HCT116 (cell line): ENCODE data around the gene ZHX3. TPM values are rescaled to one million over a fixed set of nuclear protein-coding genes. Genes with fewer than 3 reads are reported as not detected.

Experiments
- ATAC-seq: fragments of 200-7000 bp; cut with Tn5 transposase; 2 replicates; pipeline ENCODE4 v1.9.1; 2020; ENCODE audit warnings: mild to moderate bottlenecking, moderate library complexity
- BruUV-seq: library from RNA; stranded (reverse); fragments of 400-500 nt; replicated peaks from 2 replicates; lab custom pipeline; 2021; lab: Mats Ljungman, UMichigan
- CTCF ChIA-PET: fragments of 300-600 bp; sonication (Branson Sonifier 250); formaldehyde crosslinking; loops from one replicate; lab custom pipeline; 2021; ENCODE audit warnings: antibody characterized with exemption; lab: Charles Lee
- POLR2A ChIA-PET: fragments of 300-600, 350-600 bp; sonication (Branson Sonifier 250); formaldehyde crosslinking; loops from one replicate; lab custom pipeline; 2021; ENCODE audit warnings: antibody characterized with exemption; lab: Charles Lee
- RAD21 ChIA-PET, 2 experiments: fragments of 300-600 bp; sonication (Branson Sonifier 250); formaldehyde crosslinking; loops; one replicate each; lab custom pipeline; 2023; ENCODE audit warnings: low total read pairs in 2 of 2; ENCODE audit not compliant: uncharacterized antibody in 2 of 2, unreplicated experiment in 2 of 2, low non-redundant PET in 1 of 2; lab: Charles Lee
- DNase-seq: peaks from one replicate; pipeline ENCODE4 v3.0.0-alpha.2; 2010; ENCODE audit warnings: low read depth, low spot score
- H2AFZ ChIP-seq: fragments of 200-600 bp; shearing (Covaris generic), sonication (generic); 2 replicates; pipeline ENCODE4 v1.6.1; 2017; ENCODE audit warnings: low read depth, mixed run types, mixed read lengths, antibody characterized with exemption, low read length; ENCODE audit not compliant: poor library complexity, severe bottlenecking
- H3K27ac ChIP-seq: 2 replicates; pipeline ENCODE4 v1.5.1; 2012; ENCODE audit warnings: low read depth, low read length
- H3K27me3 ChIP-seq: fragments of 200-600 bp; sonication (generic); 2 replicates; pipeline ENCODE4 v1.6.1; 2016; ENCODE audit warnings: mixed run types, low read length, mixed read lengths; ENCODE audit not compliant: insufficient read depth
- H3K36me3 ChIP-seq, 2 experiments: fragments of 200-500 bp in 1 of 2; fragments of 200-600 bp in 1 of 2; sonication (Bioruptor generic) in 1 of 2; sonication (generic) in 1 of 2; 2 replicates each; pipeline versions ENCODE4 v1.5.1 to v1.6.1; 2014 to 2016; ENCODE audit warnings: low read length in 2 of 2, inconsistent platforms in 1 of 2, mixed read lengths in 1 of 2, mixed run types in 1 of 2; ENCODE audit not compliant: insufficient read depth in 2 of 2, control insufficient read depth in 1 of 2
- H3K4me1 ChIP-seq, 2 experiments: fragments of 200-600 bp in 1 of 2; sonication (generic) in 1 of 2; 2 replicates each; pipeline versions ENCODE4 v1.5.1 to v1.6.1; 2012 to 2017; ENCODE audit warnings: low read length in 2 of 2, inconsistent platforms in 1 of 2, mild to moderate bottlenecking in 1 of 2, mixed read lengths in 1 of 2, mixed run types in 1 of 2, moderate library complexity in 1 of 2; ENCODE audit not compliant: insufficient read depth in 2 of 2, control insufficient read depth in 1 of 2
- H3K4me2 ChIP-seq: fragments of 200-600 bp; sonication (generic); 2 replicates; pipeline ENCODE4 v1.6.1; 2017; ENCODE audit warnings: mixed run types, low read length, mixed read lengths
- H3K4me3 ChIP-seq, 2 experiments: fragments of 200-600 bp in 1 of 2; sonication (generic) in 1 of 2; replicated peaks in 1 of 2; 2 replicates each; pipeline ENCODE4 v1.5.1; 2011 to 2016; ENCODE audit warnings: low read length in 2 of 2, control low read depth in 1 of 2, low read depth in 1 of 2, mild to moderate bottlenecking in 1 of 2, mixed read lengths in 1 of 2, mixed run types in 1 of 2
- H3K79me2 ChIP-seq: fragments of 200-600 bp; sonication (generic); 2 replicates; pipeline ENCODE4 v1.6.1; 2017; ENCODE audit warnings: mild to moderate bottlenecking, mixed run types, low read length, moderate library complexity, mixed read lengths; ENCODE audit not compliant: insufficient read depth
- H3K9ac ChIP-seq: fragments of 200-600 bp; sonication (generic); 2 replicates; pipeline ENCODE4 v1.6.1; 2016; ENCODE audit warnings: low read length, mixed read lengths
- H3K9me2 ChIP-seq: fragments of 200-600 bp; sonication (generic), shearing (Covaris generic); 2 replicates; pipeline ENCODE4 v1.6.1; 2017; ENCODE audit warnings: mixed run types, mild to moderate bottlenecking, moderate library complexity; ENCODE audit not compliant: insufficient read depth
- H3K9me3 ChIP-seq, 2 experiments: fragments of 200-500 bp in 1 of 2; fragments of 200-600 bp in 1 of 2; sonication (Bioruptor generic) in 1 of 2; sonication (generic) in 1 of 2; 2 replicates each; pipeline ENCODE4 v1.6.1; 2014 to 2017; ENCODE audit warnings: low read length in 2 of 2, mixed read lengths in 2 of 2, inconsistent platforms in 1 of 2, low read depth in 1 of 2, mild to moderate bottlenecking in 1 of 2, mixed run types in 1 of 2, moderate library complexity in 1 of 2; ENCODE audit not compliant: control insufficient read depth in 1 of 2, insufficient read depth in 1 of 2
- H4K20me1 ChIP-seq: fragments of 200-600 bp; sonication (generic), shearing (Covaris generic); 2 replicates; pipeline ENCODE4 v1.6.1; 2017; ENCODE audit warnings: mixed run types, mild to moderate bottlenecking, moderate library complexity; ENCODE audit not compliant: insufficient read depth
- ATF3 ChIP-seq: IDR thresholded peaks from 2 replicates; pipeline ENCODE4 v1.6.1; 2012
- CBX3 ChIP-seq: IDR thresholded peaks from 2 replicates; pipeline ENCODE4 v1.6.1; 2012; ENCODE audit warnings: low read depth
- CEBPB ChIP-seq: IDR thresholded peaks from 2 replicates; pipeline ENCODE4 v1.6.1; 2012; ENCODE audit warnings: low read depth
- EGR1 ChIP-seq: IDR thresholded peaks from 2 replicates; pipeline ENCODE4 v1.6.1; 2012; ENCODE audit warnings: low read depth
- ELF1 ChIP-seq: IDR thresholded peaks from 2 replicates; pipeline ENCODE4 v1.6.1; 2012; ENCODE audit warnings: low read depth, borderline replicate concordance
- EZH2 ChIP-seq: fragments of 200-600 bp; sonication (generic); IDR thresholded peaks from 2 replicates; pipeline ENCODE4 v1.6.1; 2017; ENCODE audit warnings: antibody characterized with exemption, mixed run types
- FOSL1 ChIP-seq: IDR thresholded peaks from 2 replicates; pipeline ENCODE4 v1.6.1; 2012; ENCODE audit warnings: low read depth
- JUND ChIP-seq: IDR thresholded peaks from 2 replicates; pipeline ENCODE4 v1.6.1; 2012
- POLR2A ChIP-seq: IDR thresholded peaks from 2 replicates; pipeline ENCODE4 v1.7.0; 2011; ENCODE audit warnings: borderline replicate concordance; ENCODE audit not compliant: insufficient read depth, insufficient read length; ENCODE audit errors: extremely low read depth
- RAD21 ChIP-seq: IDR thresholded peaks from 2 replicates; pipeline ENCODE4 v1.6.1; 2012; ENCODE audit warnings: low read depth, mild to moderate bottlenecking
- REST ChIP-seq: IDR thresholded peaks from 2 replicates; pipeline ENCODE4 v1.6.1; 2012; ENCODE audit warnings: low read depth
- SIN3A ChIP-seq: IDR thresholded peaks from 2 replicates; pipeline ENCODE4 v1.6.1; 2012; ENCODE audit warnings: low read depth
- SRF ChIP-seq: IDR thresholded peaks from 2 replicates; pipeline ENCODE4 v1.6.1; 2012; ENCODE audit warnings: low read depth
- TCF7L2 ChIP-seq: IDR thresholded peaks from 2 replicates; pipeline ENCODE4 v1.7.0; 2011; ENCODE audit warnings: borderline replicate concordance, inconsistent platforms; ENCODE audit not compliant: insufficient read depth, insufficient read length; ENCODE audit errors: extremely low read depth
- intact Hi-C: fragments of 100-400 bp; cut with micrococcal nuclease; formaldehyde crosslinking; loops from 2 replicates; pipeline ENCODE4 v1.10.0; 2022
- total RNA-seq: library from RNA; stranded (reverse); gene quantifications from one replicate; pipeline ENCODE4 v1.2.1, GENCODE V29; 2021; ENCODE audit not compliant: unreplicated experiment
- TF ChIP-seq, protein P1 (sequence below): IDR thresholded peaks from 2 replicates; pipeline ENCODE4 v1.6.1; 2012

The ZHX3 gene
- total RNA-seq, 1 experiment from 2014 or later, result 13.3 TPM

DNA sequence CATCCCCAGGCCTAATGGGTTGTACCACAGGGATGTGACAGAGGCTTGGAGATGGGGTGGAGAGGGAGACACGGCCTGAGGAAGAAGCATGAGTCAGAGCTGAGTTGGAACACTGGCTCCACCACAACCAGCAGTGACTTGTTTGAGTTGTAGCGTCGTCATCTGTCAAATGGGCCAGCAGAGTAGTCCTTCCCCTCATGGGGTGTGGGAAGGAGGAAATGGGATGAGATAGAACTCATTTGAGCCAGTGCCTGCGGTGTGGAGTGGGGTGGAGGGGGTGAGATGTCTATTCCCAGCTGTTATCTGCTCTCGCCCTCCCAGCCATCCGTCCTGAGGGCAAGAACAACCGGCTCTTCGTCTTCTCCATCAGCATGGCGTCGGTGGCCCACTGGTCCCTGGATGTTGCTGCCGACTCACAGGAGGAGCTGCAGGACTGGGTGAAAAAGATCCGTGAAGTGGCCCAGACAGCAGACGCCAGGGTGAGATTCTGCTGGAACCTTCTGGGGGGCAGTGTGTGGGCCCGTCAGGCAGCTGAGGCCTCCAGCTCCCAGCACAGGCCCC is 147.7 kb downstream of the ZHX3 start:
- Histone ChIP-seq H3K9me2 (no peaks in the 10 kb centered on the region), H3K27me3 (no peaks in the 10 kb centered on the region), H3K4me2 (no peak overlapping the region), H3K27ac (no peak overlapping the region), H3K9ac (no peak overlapping the region), H3K4me3 (no peak overlapping the region), H4K20me1 (no peaks in the 10 kb centered on the region), H2AFZ (no peak overlapping the region), H3K79me2 (no peaks in the 10 kb centered on the region), H3K36me3 (peaks cover 11 to 36% of the 10 kb centered on the region in 2 experiments), H3K4me1 (no peaks in the 10 kb centered on the region)
- RAD21 ChIA-PET, result no interaction called here
- intact Hi-C loops, result loop anchor here (5.0 kb wide), 1 partner anchor 242 kb away; no protein-coding TSS in a partner anchor
- no peak for DNase-seq
- no peak for ATAC-seq
- CTCF ChIA-PET, result interaction anchor here (4.8 kb wide), 1 partner anchor 170 kb away, joined by 83 read pairs; the partner anchor contains the start of gene LPIN3
- BruUV-seq, result no TSS peak
- POLR2A ChIA-PET, result no interaction called here
- no peak for TF ChIP-seq SIN3A
- no peak for TF ChIP-seq ATF3
- TF ChIP-seq EGR1, result no peak
- TF ChIP-seq TCF7L2, result no peak
- TF ChIP-seq ELF1, result no peak
- no peak for TF ChIP-seq FOSL1
- TF ChIP-seq JUND, result no peak
- TF ChIP-seq CBX3, result no peak
- no peak for TF ChIP-seq CEBPB
- no peak for TF ChIP-seq EZH2
- TF ChIP-seq SRF, result no peak
- TF ChIP-seq, all 23 proteins: peak for 0
- H3K9me3 ChIP-seq, result no peaks in the 10 kb centered on the region

- Histone ChIP-seq H2AFZ (no peak overlapping the region), H3K9me2 (no peaks in the 10 kb centered on the region), H3K9ac (no peak overlapping the region), H3K4me1 (no peaks in the 10 kb centered on the region), H3K4me3 (no peak overlapping the region), H3K27me3 (no peaks in the 10 kb centered on the region), H3K27ac (no peak overlapping the region), H3K36me3 (peaks cover 4 to 39% of the 10 kb centered on the region in 2 experiments), H3K9me3 (no peaks in the 10 kb centered on the region), H4K20me1 (no peaks in the 10 kb centered on the region), H3K79me2 (no peaks in the 10 kb centered on the region), H3K4me2 (no peak overlapping the region)
- POLR2A ChIA-PET, result no interaction called here
- intact Hi-C loops, result no loop called here
- no peak for DNase-seq
- CTCF ChIA-PET, result interaction anchor here (4.8 kb wide), 1 partner anchor 170 kb away, joined by 83 read pairs; the partner anchor contains the start of gene LPIN3
- RAD21 ChIA-PET, result no interaction called here
- BruUV-seq, result no TSS peak
- ATAC-seq, result no peak
- TF ChIP-seq POLR2A, result no peak
- TF ChIP-seq CEBPB, result no peak
- TF ChIP-seq FOSL1, result no peak
- TF ChIP-seq JUND, result no peak
- no peak for TF ChIP-seq RAD21
- TF ChIP-seq CBX3, result no peak
- no peak for TF ChIP-seq SIN3A
- TF ChIP-seq, protein P1, sequence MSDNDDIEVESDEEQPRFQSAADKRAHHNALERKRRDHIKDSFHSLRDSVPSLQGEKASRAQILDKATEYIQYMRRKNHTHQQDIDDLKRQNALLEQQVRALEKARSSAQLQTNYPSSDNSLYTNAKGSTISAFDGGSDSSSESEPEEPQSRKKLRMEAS, result no peak
- no peak for TF ChIP-seq REST
These were observed 148.3 kb downstream of the ZHX3 start for GRCh38 chr20:41169162-41169690.
